ENCODE measurements around the gene CD200R1L. TPM values are rescaled to one million over a fixed set of nuclear protein-coding genes. Genes with fewer than 3 reads are reported as not detected.

CD200R1L gene
- total RNA-seq, 1 donor from 2014 or later: not detected

GRCh38 chr3:112805126-112805525 lies 41.5 kb downstream of the CD200R1L start:
- no peaks in the 10 kb centered on the region for H3K4me1 Mint-ChIP-seq (ENCODE audit: low read depth, unreplicated experiment)
- no peak overlapping the region for H3K4me3 Mint-ChIP-seq (ENCODE audit: unreplicated experiment)
- H3K36me3 Mint-ChIP-seq (ENCODE audit: unreplicated experiment): no peaks in the 10 kb centered on the region
- no peak for DNase-seq
- no peak for TF ChIP-seq CTCF (IDR thresholded peaks at IDR 0.05; ENCODE audit: partially characterized antibody, unreplicated experiment)
- H3K27me3 Mint-ChIP-seq (ENCODE audit: unreplicated experiment): no peaks in the 10 kb centered on the region
- H3K27ac Mint-ChIP-seq (ENCODE audit: unreplicated experiment): no peak overlapping the region
- H3K9me3 Mint-ChIP-seq (ENCODE audit: unreplicated experiment): no peaks in the 10 kb centered on the region

- no peak overlapping the region for H3K4me3 Mint-ChIP-seq (ENCODE audit: unreplicated experiment)
- no peaks in the 10 kb centered on the region for H3K27me3 Mint-ChIP-seq (ENCODE audit: unreplicated experiment)
- no peak for DNase-seq
- no peak overlapping the region for H3K27ac Mint-ChIP-seq (ENCODE audit: unreplicated experiment)
- TF ChIP-seq CTCF (IDR thresholded peaks at IDR 0.05; ENCODE audit: partially characterized antibody, unreplicated experiment): no peak
- H3K4me1 Mint-ChIP-seq (ENCODE audit: low read depth, unreplicated experiment): no peaks in the 10 kb centered on the region
- no peaks in the 10 kb centered on the region for H3K9me3 Mint-ChIP-seq (ENCODE audit: unreplicated experiment)
- no peaks in the 10 kb centered on the region for H3K36me3 Mint-ChIP-seq (ENCODE audit: unreplicated experiment)
Measured at GRCh38 chr3:112804021-112804420, 42.6 kb downstream of the CD200R1L start.

- no peaks in the 10 kb centered on the region for H3K27me3 Mint-ChIP-seq (ENCODE audit: unreplicated experiment)
- no peak for TF ChIP-seq CTCF (IDR thresholded peaks at IDR 0.05; ENCODE audit: partially characterized antibody, unreplicated experiment)
- H3K4me3 Mint-ChIP-seq (ENCODE audit: unreplicated experiment): no peak overlapping the region
- no peak for DNase-seq
- H3K36me3 Mint-ChIP-seq (ENCODE audit: unreplicated experiment): no peaks in the 10 kb centered on the region
- no peak overlapping the region for H3K27ac Mint-ChIP-seq (ENCODE audit: unreplicated experiment)
- H3K9me3 Mint-ChIP-seq (ENCODE audit: unreplicated experiment): no peaks in the 10 kb centered on the region
- H3K4me1 Mint-ChIP-seq (ENCODE audit: low read depth, unreplicated experiment): no peaks in the 10 kb centered on the region
Measured at GRCh38 chr3:112803467-112803866, 43.2 kb downstream of the CD200R1L start.

GRCh38 chr3:112802338-112802737 lies 44.3 kb downstream of the CD200R1L start:
- Mint-ChIP-seq H3K27me3 (ENCODE audit: unreplicated experiment) (no peaks in the 10 kb centered on the region), H3K4me3 (ENCODE audit: unreplicated experiment) (no peak overlapping the region), H3K27ac (ENCODE audit: unreplicated experiment) (no peak overlapping the region), H3K4me1 (ENCODE audit: low read depth, unreplicated experiment) (no peaks in the 10 kb centered on the region), H3K9me3 (ENCODE audit: unreplicated experiment) (no peaks in the 10 kb centered on the region), H3K36me3 (ENCODE audit: unreplicated experiment) (no peaks in the 10 kb centered on the region)
- TF ChIP-seq CTCF (IDR thresholded peaks at IDR 0.05; ENCODE audit: partially characterized antibody, unreplicated experiment): no peak
- DNase-seq: no peak

GRCh38 chr3:112799946-112800345 lies 46.7 kb downstream of the CD200R1L start:
- Mint-ChIP-seq H3K9me3 (ENCODE audit: unreplicated experiment) (no peaks in the 10 kb centered on the region), H3K4me3 (ENCODE audit: unreplicated experiment) (no peak overlapping the region), H3K4me1 (ENCODE audit: low read depth, unreplicated experiment) (no peaks in the 10 kb centered on the region), H3K36me3 (ENCODE audit: unreplicated experiment) (no peaks in the 10 kb centered on the region), H3K27ac (ENCODE audit: unreplicated experiment) (no peak overlapping the region), H3K27me3 (ENCODE audit: unreplicated experiment) (no peaks in the 10 kb centered on the region)
- no peak for DNase-seq
- TF ChIP-seq CTCF (IDR thresholded peaks at IDR 0.05; ENCODE audit: partially characterized antibody, unreplicated experiment): no peak

Measured in glutamatergic neuron (in vitro differentiated cells).